Activated CD8-positive, alpha-beta memory T cell treated with anti-CD3 and anti-CD28 coated beads for 24 hours (primary cell): Measurements from ENCODE around the gene CPPED1.

Experiments used
- DNase-seq: peaks from one replicate; pipeline ENCODE4 v3.0.0-alpha.2; 2020

The CPPED1 gene

DNA sequence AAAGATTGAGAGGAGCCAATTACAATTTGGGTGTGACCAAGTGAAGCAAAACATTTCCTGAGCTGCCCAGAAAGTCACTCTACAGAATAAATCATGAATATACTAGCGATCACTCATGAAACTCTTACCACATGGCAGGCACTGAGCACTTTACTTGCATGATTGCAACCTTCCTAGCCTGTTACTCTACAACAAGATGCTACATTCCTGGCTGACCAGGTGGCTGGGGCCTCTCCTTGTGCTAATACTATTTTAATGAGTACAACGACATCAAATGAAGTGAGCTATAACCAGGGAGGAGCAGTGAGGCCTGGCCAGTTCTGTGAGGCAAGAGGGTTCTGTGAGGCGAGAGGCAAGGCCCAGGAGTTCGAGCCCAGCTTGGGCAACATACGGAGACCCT is 75.2 kb downstream of the CPPED1 start:
- no peak for DNase-seq

DNA sequence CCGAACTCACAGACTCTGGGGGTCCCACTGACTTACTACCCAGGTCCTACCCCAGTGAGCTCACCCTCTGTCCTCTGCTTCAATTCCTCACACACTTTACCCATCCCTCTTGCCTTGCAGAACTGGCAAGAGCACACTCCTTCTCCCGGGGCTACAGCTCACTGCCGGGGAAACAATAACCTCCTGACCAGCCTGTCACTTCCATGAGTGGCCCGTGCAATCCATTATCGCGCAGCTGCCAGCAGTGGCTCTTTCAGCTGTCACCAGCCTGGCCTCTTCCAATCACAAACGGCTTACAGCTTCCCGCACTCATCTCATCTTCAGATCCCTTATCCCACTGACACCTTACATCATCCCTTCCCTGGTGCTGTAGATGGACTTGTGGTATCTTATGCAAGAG is 79.5 kb downstream of the CPPED1 start:
- no peak for DNase-seq

GRCh38 chr16:12723681-12724080 is 80.0 kb downstream of the CPPED1 start:
- DNase-seq = peak; percentile 13

- DNase-seq = no peak
Observed at GRCh38 chr16:12721841-12722421, 81.8 kb downstream of the CPPED1 start.

DNA sequence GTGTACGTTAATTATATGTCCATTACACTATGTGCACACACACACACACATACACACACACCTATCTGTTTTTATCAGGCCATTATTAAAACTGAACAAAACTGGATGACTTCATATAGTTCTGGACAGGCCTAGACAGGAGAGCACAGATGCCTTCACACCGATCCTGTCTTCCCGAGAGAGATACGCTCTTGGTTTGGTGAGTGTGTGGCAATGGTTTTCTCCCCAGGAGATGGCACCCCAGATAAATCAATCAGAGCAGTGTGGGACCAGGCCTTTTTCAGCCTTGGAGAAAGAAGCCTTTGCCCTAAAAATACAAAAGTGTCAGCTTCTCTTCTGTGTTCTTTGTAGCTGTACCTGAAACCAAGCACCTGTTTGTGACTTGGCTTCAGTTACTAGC is 83.7 kb downstream of the CPPED1 start:
- peak; percentile 15 for DNase-seq

- peak; percentile 9 for DNase-seq
Observed at GRCh38 chr16:12716658-12717057, 87.0 kb downstream of the CPPED1 start.

- no peak for DNase-seq
Observed at GRCh38 chr16:12709807-12710206, 93.9 kb downstream of the CPPED1 start.

DNA sequence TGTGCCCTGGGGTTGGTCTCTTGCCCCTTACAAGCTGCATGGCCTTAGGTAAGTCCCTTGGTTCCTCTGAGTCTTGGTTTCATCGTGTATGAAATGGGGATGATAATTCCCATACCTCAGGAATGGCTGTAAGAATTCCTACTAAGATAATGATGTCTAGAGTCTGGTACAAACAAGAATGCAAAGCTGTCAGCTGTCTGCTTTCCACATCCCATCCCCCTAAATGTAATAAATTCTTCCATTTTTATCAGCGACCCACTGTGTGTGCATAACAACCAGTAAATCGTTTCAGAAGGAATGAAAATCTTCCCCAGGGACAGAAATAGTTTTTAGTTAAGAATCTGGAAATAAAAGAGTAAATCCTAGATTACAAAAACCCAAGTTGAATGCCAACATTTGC is 95.4 kb downstream of the CPPED1 start:
- no peak for DNase-seq

DNA sequence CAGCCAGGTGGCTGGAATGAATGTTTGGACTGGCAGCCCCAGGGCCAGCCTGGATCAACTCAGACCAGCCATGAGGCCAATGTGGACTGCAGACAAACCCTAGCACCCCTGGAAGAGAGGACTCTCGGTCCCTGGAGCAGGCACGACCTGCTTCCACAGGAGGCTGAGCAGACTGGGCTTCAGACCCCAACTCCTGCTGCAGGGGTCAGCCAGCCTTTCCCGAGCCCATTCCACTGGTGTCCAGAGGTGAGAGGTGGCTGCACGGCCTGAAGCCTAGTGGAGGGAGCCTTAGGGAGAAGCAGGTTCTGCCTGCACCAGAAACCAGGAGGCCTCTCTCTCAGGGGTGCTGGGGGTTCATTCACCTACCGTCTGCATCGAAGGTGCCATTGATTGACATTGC is 97.1 kb downstream of the CPPED1 start:
- DNase-seq = peak; percentile 41

DNA sequence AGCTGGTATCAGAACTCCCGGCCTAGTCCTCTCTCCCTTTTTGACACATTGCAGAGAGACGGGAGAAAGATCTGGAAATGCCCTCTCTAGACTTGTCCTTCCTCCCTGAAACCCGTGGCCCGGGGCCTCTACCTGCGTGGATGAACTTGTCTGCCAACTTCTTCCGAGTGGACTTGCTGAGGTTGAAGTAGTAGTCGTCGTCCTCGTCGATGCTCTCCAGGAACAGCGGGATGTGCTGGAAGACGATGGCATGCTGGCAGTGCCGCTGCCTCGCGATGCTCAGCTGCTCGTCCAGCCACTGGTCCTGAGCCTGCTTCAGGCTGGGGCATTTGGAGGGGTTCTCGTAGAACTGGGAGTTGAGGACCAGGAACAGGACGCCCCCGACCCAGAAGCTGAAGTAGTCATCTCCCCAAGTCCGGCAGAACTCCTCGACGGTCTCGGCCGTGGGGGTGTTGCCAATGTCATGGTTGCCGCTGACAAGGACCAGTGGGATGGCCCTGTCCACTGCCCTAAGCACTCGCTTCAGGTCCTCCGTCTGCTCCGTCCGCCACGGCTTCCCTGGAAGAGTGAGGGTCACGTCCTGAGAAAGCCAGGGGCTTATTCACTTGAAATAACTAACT is 99.1 kb downstream of the CPPED1 start:
- peak; percentile 38 for DNase-seq

DNA sequence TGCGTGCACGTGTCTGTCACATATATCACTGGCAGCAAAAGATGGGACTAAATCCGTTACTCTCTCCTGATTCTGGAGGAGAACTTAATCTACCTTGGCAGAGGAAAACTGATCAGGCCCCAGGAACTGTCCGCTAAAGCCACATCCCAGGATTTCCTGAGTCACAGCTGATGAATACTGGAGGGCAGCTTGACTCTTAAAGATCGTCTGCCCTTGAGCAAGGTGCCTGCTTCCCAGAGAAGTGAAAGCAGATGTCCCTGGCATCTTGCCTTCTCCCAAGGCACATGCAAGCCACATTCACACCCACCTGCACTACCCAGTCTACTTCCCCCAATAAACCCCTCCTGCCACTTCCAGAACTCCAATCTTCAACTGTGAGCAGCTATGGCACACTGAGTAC is 99.8 kb downstream of the CPPED1 start:
- no peak for DNase-seq

- no peak for DNase-seq
Observed at GRCh38 chr16:12700161-12700560, 103.5 kb downstream of the CPPED1 start.

DNA sequence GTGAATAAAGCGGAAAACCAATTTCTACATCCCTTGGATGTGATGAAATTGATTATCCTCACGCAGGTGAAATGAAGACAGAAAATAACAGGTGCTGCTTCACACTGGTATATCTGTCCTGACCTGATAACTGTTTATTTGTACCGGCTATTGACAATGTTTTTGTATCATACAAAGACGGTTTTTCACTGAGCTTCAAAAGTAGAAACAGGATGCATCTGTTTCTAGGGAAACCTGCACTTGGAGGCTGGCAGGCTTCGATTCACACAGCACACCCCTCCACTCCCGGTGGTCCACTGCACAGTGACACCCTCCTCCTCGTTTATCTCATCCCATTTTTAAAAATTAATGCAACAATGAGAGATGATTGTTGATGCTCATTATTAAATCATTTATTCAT is 104.5 kb downstream of the CPPED1 start:
- no peak for DNase-seq

DNA sequence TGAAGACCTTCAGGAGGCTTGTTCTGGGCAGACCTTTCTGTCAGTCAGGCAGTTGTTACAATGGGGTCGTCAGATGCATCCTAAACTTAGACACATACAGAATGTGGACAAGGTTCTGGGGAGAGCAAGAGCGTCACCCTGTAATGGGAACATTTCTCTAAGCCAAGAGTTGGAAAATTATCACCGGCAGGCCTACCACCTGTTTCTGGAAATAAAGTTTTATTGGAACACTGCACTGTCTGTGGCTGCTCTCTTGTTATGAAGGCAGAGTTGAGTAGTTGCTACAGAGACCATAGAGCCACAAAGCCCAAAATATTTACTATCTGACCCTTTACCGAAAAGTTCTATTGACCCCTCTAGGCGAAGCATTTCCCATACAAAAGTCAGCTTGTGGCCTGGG is 106.2 kb downstream of the CPPED1 start:
- no peak for DNase-seq

- DNase-seq = no peak
Observed at GRCh38 chr16:12695454-12695853, 108.2 kb downstream of the CPPED1 start.

GRCh38 chr16:12690024-12690423 is 113.7 kb downstream of the CPPED1 start:
- DNase-seq = no peak

DNA sequence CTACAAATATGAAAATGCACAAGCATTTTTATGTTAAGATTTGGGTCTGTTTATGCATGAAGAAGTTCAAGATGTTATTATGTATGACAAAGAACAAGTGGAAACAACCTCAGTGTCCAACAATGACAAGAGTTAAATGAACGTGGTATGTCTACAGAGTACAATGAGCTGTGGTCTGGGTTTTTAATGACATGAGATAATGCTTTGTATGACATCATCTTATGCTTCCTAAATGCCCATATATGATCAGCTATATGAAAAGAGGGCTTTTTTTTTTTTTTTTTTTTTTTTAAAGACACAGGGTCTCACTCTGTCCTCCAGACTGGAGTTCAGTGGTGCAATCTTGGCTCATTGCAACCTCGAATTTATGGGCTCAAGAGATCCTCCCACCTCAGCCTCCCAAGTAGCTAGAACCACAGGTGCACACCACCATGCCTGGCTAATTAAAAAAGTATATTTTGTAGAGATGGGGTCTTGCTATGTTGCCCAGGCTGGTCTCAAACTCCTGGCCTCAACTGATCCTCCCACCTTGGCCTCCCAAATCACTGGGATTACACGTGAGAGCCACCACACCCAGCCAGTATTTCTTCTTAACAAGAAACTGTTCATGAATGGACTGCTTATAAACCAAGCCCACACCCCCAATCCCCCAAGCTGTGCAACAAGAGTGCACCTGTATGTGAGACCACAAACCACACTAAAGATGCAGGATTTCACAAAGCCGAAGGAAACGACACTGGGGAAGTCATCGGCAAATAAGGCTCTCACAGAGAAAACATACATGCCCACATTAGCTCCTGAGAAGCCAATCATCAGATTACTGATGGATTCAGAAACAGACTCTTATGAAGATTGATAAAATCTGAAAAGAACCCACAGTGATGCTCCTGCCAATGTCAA is 114.5 kb downstream of the CPPED1 start:
- DNase-seq = no peak

- no peak for DNase-seq
Observed at GRCh38 chr16:12685806-12686205, 117.9 kb downstream of the CPPED1 start.

GRCh38 chr16:12682432-12683165 is 121.1 kb downstream of the CPPED1 start:
- DNase-seq = no peak

DNA sequence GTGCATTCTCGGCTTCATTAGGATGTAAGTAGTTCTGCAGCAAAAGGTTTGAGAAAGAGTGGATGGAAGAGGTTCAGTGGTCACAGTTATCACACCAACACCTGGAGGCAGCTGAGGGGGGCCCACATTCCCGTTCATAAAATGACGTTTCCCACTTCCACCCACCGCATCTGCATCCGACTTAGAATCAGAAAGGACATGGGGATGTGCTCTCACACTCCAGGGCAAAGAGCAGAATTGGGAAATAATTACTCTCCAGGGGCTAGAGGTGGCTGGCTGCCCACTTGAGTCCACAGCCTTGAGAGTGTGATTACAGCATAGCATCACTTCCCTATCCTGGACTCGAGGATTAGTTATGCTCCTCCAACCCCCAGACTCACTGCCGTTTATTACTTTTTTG is 122.0 kb downstream of the CPPED1 start:
- no peak for DNase-seq

GRCh38 chr16:12680531-12680930 is 123.2 kb downstream of the CPPED1 start:
- DNase-seq = no peak

DNA sequence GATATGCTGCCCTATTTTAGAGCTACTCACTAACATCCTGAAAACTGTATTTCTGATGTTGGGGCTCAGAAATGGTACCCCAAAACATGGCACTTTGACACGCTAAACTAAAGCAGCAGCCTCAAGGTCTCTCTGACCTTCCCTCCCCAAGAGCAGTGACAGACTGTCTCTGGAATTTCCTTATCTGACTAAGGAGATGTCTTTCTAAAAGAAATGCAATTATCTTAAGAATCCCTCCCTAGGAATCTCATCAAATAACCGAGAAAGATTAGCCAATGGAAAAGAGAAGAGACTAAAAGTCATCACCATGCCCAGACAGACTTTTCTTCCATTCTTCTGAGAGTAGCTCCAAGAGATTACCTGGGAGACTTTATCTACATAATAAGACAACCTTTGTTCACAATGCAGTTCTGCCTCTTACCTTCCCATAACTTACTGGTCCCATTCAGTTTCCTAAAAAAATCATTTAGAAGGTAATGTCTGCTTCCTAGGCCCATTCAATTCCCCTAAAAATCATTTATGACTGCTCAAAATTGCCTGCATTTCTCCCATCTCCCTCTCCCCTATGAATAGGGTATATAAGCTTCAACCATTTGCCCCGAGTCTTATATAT is 123.9 kb downstream of the CPPED1 start:
- no peak for DNase-seq

DNA sequence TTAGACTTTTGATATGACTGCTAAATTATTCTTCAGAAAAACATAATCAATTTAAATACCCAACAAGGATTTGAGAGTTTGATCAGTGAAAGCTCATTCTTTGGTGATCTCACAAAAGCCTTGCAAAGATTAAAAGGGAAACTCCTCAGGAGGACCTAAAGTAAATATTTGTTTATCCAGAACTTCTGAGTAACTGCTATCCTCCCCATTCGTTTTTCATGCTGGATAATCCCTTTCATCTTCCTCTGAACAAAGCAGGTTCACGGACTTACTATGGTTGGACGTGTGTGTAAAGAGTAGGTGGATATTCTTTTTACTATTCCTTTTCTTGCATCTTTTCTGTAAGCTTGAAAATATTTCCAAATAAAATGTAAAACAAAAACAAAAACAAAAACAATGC is 124.7 kb downstream of the CPPED1 start:
- DNase-seq = no peak
